CD14-positive monocyte (primary cell): Measurements from ENCODE around the gene SRP9. TPM values are rescaled to one million over a fixed set of nuclear protein-coding genes. Genes with fewer than 3 reads are reported as not detected.

Source experiments
- DNase-seq, 3 donors: peaks; one replicate each; pipeline ENCODE4 v3.0.0-alpha.2; 2011 to 2022
- H2AFZ ChIP-seq: 2 replicates; pipeline ENCODE4 v1.6.0; 2012; ENCODE audit warnings: mild to moderate bottlenecking, low read depth, low read length, inconsistent platforms; ENCODE audit not compliant: insufficient read depth, poor library complexity, severe bottlenecking
- H3K27ac ChIP-seq, 2 donors: 1 replicate in 1 of 2; 2 replicates in 1 of 2; pipeline ENCODE4 v1.5.1; 2012 to 2013; ENCODE audit warnings: low read length in 2 of 2, control low read depth in 1 of 2, inconsistent platforms in 1 of 2, low read depth in 1 of 2, mild to moderate bottlenecking in 1 of 2
- H3K27me3 ChIP-seq, 2 donors: one replicate each; pipeline versions ENCODE4 v1.6.0 to v1.6.1; 2011 to 2013; ENCODE audit warnings: low read length in 2 of 2; ENCODE audit not compliant: control insufficient read depth in 2 of 2, insufficient read depth in 2 of 2
- H3K36me3 ChIP-seq, 2 donors: replicated peaks in 1 of 2; 1 replicate in 1 of 2; 2 replicates in 1 of 2; pipeline versions ENCODE4 v1.5.1 to v1.6.1; 2012 to 2013; ENCODE audit warnings: low read length in 2 of 2, control low read depth in 1 of 2, inconsistent platforms in 1 of 2, mild to moderate bottlenecking in 1 of 2; ENCODE audit not compliant: insufficient read depth in 2 of 2, control insufficient read depth in 1 of 2
- H3K4me1 ChIP-seq, 2 donors: 1 replicate in 1 of 2; 2 replicates in 1 of 2; pipeline versions ENCODE4 v1.5.1 to v1.6.1; 2012 to 2013; ENCODE audit warnings: low read length in 2 of 2, control low read depth in 1 of 2, inconsistent platforms in 1 of 2, mild to moderate bottlenecking in 1 of 2, moderate library complexity in 1 of 2; ENCODE audit not compliant: insufficient read depth in 2 of 2, control insufficient read depth in 1 of 2
- H3K4me2 ChIP-seq: replicated peaks from 2 replicates; pipeline ENCODE3; 2012; ENCODE audit warnings: low read length, moderate library complexity, mild to moderate bottlenecking; ENCODE audit not compliant: poor library complexity, severe bottlenecking; ENCODE audit errors: extremely low read depth
- H3K4me3 ChIP-seq, 3 experiments: fragments of 200-600 bp in 1 of 3; sonication (generic) in 1 of 3; replicated peaks in 1 of 3; 1 replicate in 2 of 3; 2 replicates in 1 of 3; pipeline ENCODE4 v1.5.1; 2011 to 2013; ENCODE audit warnings: low read length in 3 of 3, mild to moderate bottlenecking in 3 of 3, control low read depth in 2 of 3, low read depth in 2 of 3, inconsistent platforms in 1 of 3, moderate library complexity in 1 of 3
- H3K79me2 ChIP-seq: 2 replicates; pipeline ENCODE4 v1.6.0; 2012; ENCODE audit warnings: mild to moderate bottlenecking, control low read depth, inconsistent platforms, low read length, moderate library complexity; ENCODE audit not compliant: insufficient read depth
- H3K9ac ChIP-seq: 2 replicates; pipeline ENCODE4 v1.6.0; 2017; ENCODE audit warnings: low read length, mild to moderate bottlenecking; ENCODE audit not compliant: insufficient read depth, poor library complexity, severe bottlenecking
- H3K9me3 ChIP-seq, 2 donors: replicated peaks in 1 of 2; 1 replicate in 1 of 2; 2 replicates in 1 of 2; pipeline versions ENCODE4 v1.5.1 to v1.6.1; 2012 to 2013; ENCODE audit warnings: low read length in 2 of 2, control low read depth in 1 of 2; ENCODE audit not compliant: control insufficient read depth in 1 of 2, insufficient read depth in 1 of 2
- H4K20me1 ChIP-seq: 2 replicates; pipeline ENCODE4 v1.6.0; 2012; ENCODE audit warnings: mild to moderate bottlenecking, low read length, control low read depth, moderate library complexity; ENCODE audit not compliant: insufficient read depth
- H3K27ac Mint-ChIP-seq, 7 donors: one replicate each; pipeline ENCODE4 v1.8.0; 2020; ENCODE audit warnings: mild to moderate bottlenecking in 7 of 7, mixed read lengths in 7 of 7, moderate library complexity in 6 of 7, inconsistent platforms in 2 of 7
- H3K27me3 Mint-ChIP-seq, 3 donors: one replicate each; pipeline ENCODE4 v1.8.0; 2021 to 2022; ENCODE audit warnings: low read depth in 3 of 3, mild to moderate bottlenecking in 3 of 3, mixed read lengths in 3 of 3, moderate library complexity in 3 of 3, inconsistent platforms in 1 of 3
- H3K36me3 Mint-ChIP-seq, 2 donors: one replicate each; pipeline ENCODE4 v1.8.0; 2020; ENCODE audit warnings: mixed read lengths in 2 of 2, inconsistent platforms in 1 of 2, mild to moderate bottlenecking in 1 of 2
- H3K4me1 Mint-ChIP-seq: one replicate; pipeline ENCODE4 v1.8.0; 2020; ENCODE audit warnings: mild to moderate bottlenecking, mixed read lengths
- H3K4me3 Mint-ChIP-seq, 2 donors: one replicate each; pipeline ENCODE4 v1.8.0; 2020; ENCODE audit warnings: mild to moderate bottlenecking in 2 of 2, mixed read lengths in 2 of 2, moderate library complexity in 1 of 2
- H3K9me3 Mint-ChIP-seq, 7 donors: one replicate each; pipeline ENCODE4 v1.8.0; 2020 to 2022; ENCODE audit warnings: mixed read lengths in 7 of 7, mild to moderate bottlenecking in 6 of 7, moderate library complexity in 6 of 7, inconsistent platforms in 2 of 7
- CTCF ChIP-seq: fragments of 200-600 bp; IDR thresholded peaks from one replicate; pipeline ENCODE4 v1.8.0; 2022; ENCODE audit warnings: antibody characterized with exemption, mild to moderate bottlenecking
- WGBS: methylation state at CpG from one replicate; pipeline ENCODE4 v1.1.5; 2013; ENCODE audit warnings: missing lambda C conversion rate; ENCODE audit not compliant: insufficient coverage; 5-methylcytosine and 5-hydroxymethylcytosine counted together
- intact Hi-C, 2 donors: fragments of 100-400 bp; cut with micrococcal nuclease; formaldehyde crosslinking; loops; one replicate each; pipeline versions ENCODE4 v1.15.0 to v1.15.1; 2023
- polyA plus RNA-seq, 3 donors: library from polyadenylated mRNA; depleted of rRNA in 1 of 3; unstranded in 2 of 3; stranded (reverse) in 1 of 3; fragments of 300-500 nt in 2 of 3; fragments of >200 nt in 1 of 3; fragmentation: Illumina TruSeq in 2 of 3; gene quantifications; 1 replicate in 2 of 3; 2 replicates in 1 of 3; pipeline ENCODE4 v1.2.3, GENCODE V29; 2012 to 2021

The SRP9 gene
- polyA plus RNA-seq, 3 donors = 89.5 to 329 (median 281) TPM

DNA sequence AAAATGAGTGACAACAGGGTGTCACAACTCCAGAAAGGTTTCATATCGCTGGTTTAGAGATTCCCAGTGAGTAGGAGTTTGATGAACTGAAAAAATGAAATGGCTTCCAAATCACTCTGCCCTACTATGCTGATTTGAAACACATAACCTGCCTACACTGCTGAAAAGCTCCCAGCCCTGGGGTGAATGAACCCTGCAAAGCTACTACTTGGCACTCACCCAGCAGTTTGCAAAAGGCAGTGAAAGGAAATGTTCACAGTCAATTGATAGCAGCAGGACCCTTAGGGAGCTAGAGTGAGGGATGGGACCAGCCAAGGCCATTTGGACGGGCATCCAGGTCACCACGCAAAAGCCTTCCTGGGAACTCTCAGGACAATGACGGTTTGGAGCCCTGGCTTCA is 44.4 kb upstream of the SRP9 start:
- H3K4me3 Mint-ChIP-seq = no peak overlapping the region
- Histone ChIP-seq H3K9me3 (no peaks in the 10 kb centered on the region), H4K20me1 (no peaks in the 10 kb centered on the region), H3K9ac (no peak overlapping the region), H3K4me3 (no peak overlapping the region), H3K4me2 (no peak overlapping the region), H3K27ac (no peak overlapping the region), H2AFZ (no peak overlapping the region), H3K4me1 (no peaks in the 10 kb centered on the region), H3K79me2 (no peaks in the 10 kb centered on the region), H3K36me3 (no peaks in the 10 kb centered on the region), H3K27me3 (no peaks in the 10 kb centered on the region)
- intact Hi-C loops = no loop called here
- H3K27ac Mint-ChIP-seq = peak overlapping the region in 1 of 7 donors; percentile 25
- H3K27me3 Mint-ChIP-seq = peaks cover 2 to 10% (median 3%) of the 10 kb centered on the region in 3 donors
- H3K4me1 Mint-ChIP-seq = peaks cover 8% of the 10 kb centered on the region
- 92% methylated on average over 2 of the region's 4 CpGs for WGBS
- no peak for TF ChIP-seq CTCF
- DNase-seq = no peak
- H3K9me3 Mint-ChIP-seq = no peaks in the 10 kb centered on the region
- H3K36me3 Mint-ChIP-seq = no peaks in the 10 kb centered on the region

DNA sequence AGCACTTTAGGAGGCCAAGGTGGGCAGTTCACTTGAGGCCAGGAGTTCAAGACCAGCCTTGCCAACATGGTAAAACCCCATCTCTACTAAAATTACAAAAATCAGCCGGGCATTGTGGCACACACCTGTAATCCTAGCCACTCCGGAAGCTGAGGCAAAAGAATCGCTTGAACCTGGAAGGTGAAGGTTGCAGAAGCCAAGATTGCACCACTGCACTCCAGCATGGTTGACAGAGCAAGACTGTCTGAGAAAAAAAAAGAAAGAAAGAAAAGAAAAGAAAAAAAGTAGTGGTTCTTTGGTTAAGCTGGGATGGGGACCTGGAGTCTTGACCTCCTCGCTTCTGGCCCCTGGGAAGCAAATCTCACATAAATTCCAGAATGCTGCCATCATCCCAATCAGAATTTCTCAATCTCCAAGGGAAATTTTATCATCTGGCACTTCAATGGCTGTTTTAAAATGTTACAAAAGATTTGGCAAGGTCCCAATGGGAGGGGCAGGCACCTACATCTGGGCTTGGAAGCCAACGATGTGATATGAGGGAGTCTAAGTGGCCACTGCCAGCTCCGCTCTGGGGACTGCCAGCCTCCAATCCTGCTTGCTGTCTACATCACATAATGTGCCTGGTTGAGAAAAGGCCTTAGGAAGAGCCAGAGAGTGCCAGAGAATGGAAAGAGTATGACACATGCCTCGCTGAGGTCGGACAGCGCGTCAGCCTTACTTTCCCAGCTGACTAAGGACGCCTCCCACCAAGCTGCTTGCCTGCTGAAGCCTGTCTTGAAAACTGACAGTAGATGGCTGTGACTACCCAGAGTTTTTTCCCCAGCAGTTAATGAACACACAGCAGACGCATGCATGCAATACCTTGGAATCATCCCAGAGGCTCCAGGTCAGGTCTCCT is 42.1 kb upstream of the SRP9 start:
- no peaks in the 10 kb centered on the region for H4K20me1 ChIP-seq
- H3K9me3 Mint-ChIP-seq = no peaks in the 10 kb centered on the region
- H3K27ac ChIP-seq = no peak overlapping the region
- H3K36me3 Mint-ChIP-seq = no peaks in the 10 kb centered on the region
- no peak overlapping the region for H3K9ac ChIP-seq
- peaks cover 8% of the 10 kb centered on the region for H3K4me1 Mint-ChIP-seq
- H3K27me3 Mint-ChIP-seq = peaks cover 2 to 10% (median 3%) of the 10 kb centered on the region in 3 donors
- H3K4me3 Mint-ChIP-seq = no peak overlapping the region
- H3K4me3 ChIP-seq = no peak overlapping the region
- H3K4me2 ChIP-seq = no peak overlapping the region
- no peaks in the 10 kb centered on the region for H3K36me3 ChIP-seq
- no peaks in the 10 kb centered on the region for H3K9me3 ChIP-seq
- H3K27me3 ChIP-seq = no peaks in the 10 kb centered on the region
- no peak overlapping the region for H2AFZ ChIP-seq
- H3K4me1 ChIP-seq = no peaks in the 10 kb centered on the region
- no peak for TF ChIP-seq CTCF
- intact Hi-C loops = no loop called here
- no peak overlapping the region for H3K27ac Mint-ChIP-seq
- no peaks in the 10 kb centered on the region for H3K79me2 ChIP-seq
- WGBS = 86% methylated on average over 9 of the region's 12 CpGs
- no peak for DNase-seq
